ENCODE results near the gene DIP2B. TPM values are rescaled to one million over a fixed set of nuclear protein-coding genes. Genes with fewer than 3 reads are reported as not detected.
A peak's percentile ranks its signal among the peaks of the same experiment; 100 is the strongest.

Gene DIP2B
- polyA plus RNA-seq, 3 donors = 3.5 to 12.3 (median 6.5) TPM

- no peak overlapping the region for H3K27ac ChIP-seq (ENCODE audit: low read depth in 1 of 2, low read length in 2 of 2)
- peaks cover 92% of the 10 kb centered on the region for H4K20me1 ChIP-seq (ENCODE audit: insufficient read depth, low read length)
Observed at GRCh38 chr12:50589650-50590435, 85.1 kb downstream of the DIP2B start.

GRCh38 chr12:50590869-50591268 is 86.1 kb downstream of the DIP2B start:
- peaks cover 86% of the 10 kb centered on the region for H3K79me2 ChIP-seq (ENCODE audit: insufficient read depth, low read length)
- no peak overlapping the region for H3K27ac Mint-ChIP-seq
- peaks cover 0 to 2% (median 0%) of the 10 kb centered on the region in 7 donors for H3K9me3 Mint-ChIP-seq
- H3K27ac ChIP-seq (ENCODE audit: low read depth in 1 of 2, low read length in 2 of 2) = no peak overlapping the region
- H3K36me3 ChIP-seq (replicated peaks in 1 of 2; ENCODE audit: control insufficient read depth in 1 of 2, insufficient read depth in 2 of 2, low read length in 2 of 2) = no peaks in the 10 kb centered on the region
- intact Hi-C loops (cut with micrococcal nuclease) = no loop called here
- no peak for DNase-seq
- H3K4me1 Mint-ChIP-seq = peaks cover 22% of the 10 kb centered on the region
- no peaks in the 10 kb centered on the region for H3K4me1 ChIP-seq (ENCODE audit: control insufficient read depth in 1 of 2, insufficient read depth in 2 of 2, low read length in 2 of 2)
- no peak overlapping the region for H3K4me2 ChIP-seq (replicated peaks; ENCODE audit: extremely low read depth, low read length, poor library complexity, severe bottlenecking)
- H2AFZ ChIP-seq (ENCODE audit: insufficient read depth, low read depth, low read length, poor library complexity, severe bottlenecking) = no peak overlapping the region
- no peaks in the 10 kb centered on the region for H3K27me3 ChIP-seq (ENCODE audit: control insufficient read depth in 2 of 2, insufficient read depth in 2 of 2, low read length in 2 of 2)
- H3K27me3 Mint-ChIP-seq (ENCODE audit: low read depth in 3 of 3) = no peaks in the 10 kb centered on the region
- TF ChIP-seq, protein P1, sequence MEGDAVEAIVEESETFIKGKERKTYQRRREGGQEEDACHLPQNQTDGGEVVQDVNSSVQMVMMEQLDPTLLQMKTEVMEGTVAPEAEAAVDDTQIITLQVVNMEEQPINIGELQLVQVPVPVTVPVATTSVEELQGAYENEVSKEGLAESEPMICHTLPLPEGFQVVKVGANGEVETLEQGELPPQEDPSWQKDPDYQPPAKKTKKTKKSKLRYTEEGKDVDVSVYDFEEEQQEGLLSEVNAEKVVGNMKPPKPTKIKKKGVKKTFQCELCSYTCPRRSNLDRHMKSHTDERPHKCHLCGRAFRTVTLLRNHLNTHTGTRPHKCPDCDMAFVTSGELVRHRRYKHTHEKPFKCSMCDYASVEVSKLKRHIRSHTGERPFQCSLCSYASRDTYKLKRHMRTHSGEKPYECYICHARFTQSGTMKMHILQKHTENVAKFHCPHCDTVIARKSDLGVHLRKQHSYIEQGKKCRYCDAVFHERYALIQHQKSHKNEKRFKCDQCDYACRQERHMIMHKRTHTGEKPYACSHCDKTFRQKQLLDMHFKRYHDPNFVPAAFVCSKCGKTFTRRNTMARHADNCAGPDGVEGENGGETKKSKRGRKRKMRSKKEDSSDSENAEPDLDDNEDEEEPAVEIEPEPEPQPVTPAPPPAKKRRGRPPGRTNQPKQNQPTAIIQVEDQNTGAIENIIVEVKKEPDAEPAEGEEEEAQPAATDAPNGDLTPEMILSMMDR (IDR thresholded peaks at IDR 0.05) = no peak
- H3K4me3 Mint-ChIP-seq = no peak overlapping the region
- H3K4me3 ChIP-seq (replicated peaks in 1 of 3; ENCODE audit: low read depth in 2 of 3, low read length in 3 of 3) = no peak overlapping the region
- no peaks in the 10 kb centered on the region for H3K9me3 ChIP-seq (replicated peaks in 1 of 2; ENCODE audit: control insufficient read depth in 1 of 2, insufficient read depth in 1 of 2, low read length in 2 of 2)
- H3K36me3 Mint-ChIP-seq = peaks cover 0 to 2% of the 10 kb centered on the region in 2 donors
- H3K9ac ChIP-seq (ENCODE audit: insufficient read depth, low read length, poor library complexity, severe bottlenecking) = no peak overlapping the region
- peaks cover 92% of the 10 kb centered on the region for H4K20me1 ChIP-seq (ENCODE audit: insufficient read depth, low read length)

More at GRCh38 chr12:50589650-50590435, 85.1 kb downstream of the DIP2B start:
- peaks cover 3 to 8% of the 10 kb centered on the region in 2 donors for H3K36me3 ChIP-seq (replicated peaks in 1 of 2; ENCODE audit: control insufficient read depth in 1 of 2, insufficient read depth in 2 of 2, low read length in 2 of 2)
- H3K36me3 Mint-ChIP-seq = no peaks in the 10 kb centered on the region
- H3K4me1 Mint-ChIP-seq = peaks cover 23% of the 10 kb centered on the region
- H3K9me3 ChIP-seq (replicated peaks in 1 of 2; ENCODE audit: control insufficient read depth in 1 of 2, insufficient read depth in 1 of 2, low read length in 2 of 2) = no peaks in the 10 kb centered on the region
- intact Hi-C loops (cut with micrococcal nuclease) = no loop called here
- H3K9me3 Mint-ChIP-seq = peaks cover 0 to 2% (median 0%) of the 10 kb centered on the region in 7 donors
- no peak overlapping the region for H3K9ac ChIP-seq (ENCODE audit: insufficient read depth, low read length, poor library complexity, severe bottlenecking)
- H3K4me2 ChIP-seq (replicated peaks; ENCODE audit: extremely low read depth, low read length, poor library complexity, severe bottlenecking) = no peak overlapping the region
- H3K79me2 ChIP-seq (ENCODE audit: insufficient read depth, low read length) = peaks cover 87% of the 10 kb centered on the region
- WGBS (ENCODE audit: insufficient coverage) = 80% methylated on average over 1 of the region's 8 CpGs
- TF ChIP-seq, protein P1 (IDR thresholded peaks at IDR 0.05) = no peak
- no peak overlapping the region for H3K4me3 ChIP-seq (replicated peaks in 1 of 3; ENCODE audit: low read depth in 2 of 3, low read length in 3 of 3)
- DNase-seq = no peak
- peak overlapping the region in 3 of 7 donors; percentile 3 to 26 (median 8) for H3K27ac Mint-ChIP-seq
- H3K4me3 Mint-ChIP-seq = no peak overlapping the region
- no peaks in the 10 kb centered on the region for H3K27me3 ChIP-seq (ENCODE audit: control insufficient read depth in 2 of 2, insufficient read depth in 2 of 2, low read length in 2 of 2)
- no peaks in the 10 kb centered on the region for H3K27me3 Mint-ChIP-seq (ENCODE audit: low read depth in 3 of 3)
- H2AFZ ChIP-seq (ENCODE audit: insufficient read depth, low read depth, low read length, poor library complexity, severe bottlenecking) = no peak overlapping the region
- no peaks in the 10 kb centered on the region for H3K4me1 ChIP-seq (ENCODE audit: control insufficient read depth in 1 of 2, insufficient read depth in 2 of 2, low read length in 2 of 2)

Measured in CD14-positive monocyte (primary cell).